Activated CD4-positive, alpha-beta T cell treated with anti-CD3 and anti-CD28 coated beads for 4 hours (primary cell): ENCODE data around the gene LRTM2.

ENCODE experiments used
- DNase-seq, 2 donors: peaks; one replicate each; pipeline ENCODE4 v3.0.0-alpha.2; 2020

LRTM2 gene

GRCh38 chr12:1798641-1799020 is 21.7 kb upstream of the LRTM2 start:
- no peak for DNase-seq

- DNase-seq: no peak
These were observed 21.1 kb upstream of the LRTM2 start for GRCh38 chr12:1799051-1799881.

GRCh38 chr12:1799882-1800400 is 20.4 kb upstream of the LRTM2 start:
- DNase-seq: no peak

- no peak for DNase-seq
These were observed 19.7 kb upstream of the LRTM2 start for GRCh38 chr12:1800401-1801302.

GRCh38 chr12:1801303-1801975 is 18.9 kb upstream of the LRTM2 start:
- no peak for DNase-seq

- no peak for DNase-seq
These were observed 16.6 kb upstream of the LRTM2 start for GRCh38 chr12:1803736-1804135.

- DNase-seq: peak; percentile 82 to 89
These were observed 15.6 kb upstream of the LRTM2 start for GRCh38 chr12:1804545-1805332.

GRCh38 chr12:1805441-1806081 is 14.8 kb upstream of the LRTM2 start:
- DNase-seq: no peak

- no peak for DNase-seq
These were observed 13.9 kb upstream of the LRTM2 start for GRCh38 chr12:1806301-1807086.

- DNase-seq: no peak
These were observed 13.1 kb upstream of the LRTM2 start for GRCh38 chr12:1807087-1807860.

GRCh38 chr12:1808036-1808797 is 12.1 kb upstream of the LRTM2 start:
- no peak for DNase-seq

GRCh38 chr12:1808798-1809480 is 11.4 kb upstream of the LRTM2 start:
- no peak for DNase-seq

- DNase-seq: no peak
These were observed 10.7 kb upstream of the LRTM2 start for GRCh38 chr12:1809591-1810190.

GRCh38 chr12:1810201-1810930 is 10.0 kb upstream of the LRTM2 start:
- DNase-seq: no peak

GRCh38 chr12:1810931-1811280 is 9.5 kb upstream of the LRTM2 start:
- no peak for DNase-seq

GRCh38 chr12:1811281-1811947 is 9.0 kb upstream of the LRTM2 start:
- peak; percentile 55 to 60 for DNase-seq

GRCh38 chr12:1811948-1812291 is 8.4 kb upstream of the LRTM2 start:
- DNase-seq: no peak
